ENCODE results near the gene HTATIP2. TPM values are rescaled to one million over a fixed set of nuclear protein-coding genes. Genes with fewer than 3 reads are reported as not detected.

HTATIP2 gene
- total and polyA plus RNA-seq, 9 of the 15 experiments (the other 6 are each of a cell fraction or from before 2014, with no cell fraction given) = 48.3 to 90.9 (median 64.4) TPM

DNA sequence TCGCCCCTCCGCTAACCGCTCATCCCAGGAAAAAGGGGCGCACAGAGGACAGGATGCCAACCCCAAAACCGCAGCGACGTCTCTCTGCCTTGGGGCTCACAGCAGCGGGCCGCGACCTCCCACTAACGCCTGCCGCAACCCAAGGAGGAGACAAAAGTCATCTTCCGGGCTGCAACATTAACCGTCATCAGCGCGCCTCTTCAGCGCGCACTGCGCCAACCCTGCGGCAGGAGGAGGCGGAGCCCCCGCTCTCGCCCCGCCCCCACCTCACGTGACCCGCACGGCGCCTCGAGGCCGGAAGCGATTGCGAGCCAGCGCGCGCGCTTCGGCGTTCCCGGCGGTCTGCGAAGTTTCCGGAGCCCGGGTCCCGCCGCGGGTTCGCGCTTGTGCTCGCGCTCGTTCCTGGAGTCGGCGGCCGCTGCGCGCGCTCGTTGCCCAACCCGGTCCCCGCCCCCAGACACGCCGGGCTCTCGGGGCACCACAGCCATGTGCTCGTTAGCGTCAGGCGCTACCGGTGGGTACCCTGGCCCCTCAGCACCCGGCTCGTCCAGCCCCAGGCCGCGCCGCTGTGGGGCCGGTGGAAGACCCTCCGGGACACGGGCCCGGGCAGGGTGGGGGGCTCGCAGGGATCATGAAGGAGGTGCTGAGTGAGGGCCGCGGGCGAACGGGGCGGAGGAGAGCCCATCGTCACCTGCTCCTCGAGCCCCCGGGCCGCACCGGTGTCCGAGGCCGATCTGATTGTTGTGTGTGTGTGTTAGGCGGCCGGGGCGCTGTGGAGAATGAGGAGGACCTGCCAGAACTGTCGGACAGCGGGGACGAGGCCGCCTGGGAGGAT is 24.0 kb downstream of the HTATIP2 start, which contains the start of gene PRMT3 (continued):
- TF ChIP-seq, protein P1, sequence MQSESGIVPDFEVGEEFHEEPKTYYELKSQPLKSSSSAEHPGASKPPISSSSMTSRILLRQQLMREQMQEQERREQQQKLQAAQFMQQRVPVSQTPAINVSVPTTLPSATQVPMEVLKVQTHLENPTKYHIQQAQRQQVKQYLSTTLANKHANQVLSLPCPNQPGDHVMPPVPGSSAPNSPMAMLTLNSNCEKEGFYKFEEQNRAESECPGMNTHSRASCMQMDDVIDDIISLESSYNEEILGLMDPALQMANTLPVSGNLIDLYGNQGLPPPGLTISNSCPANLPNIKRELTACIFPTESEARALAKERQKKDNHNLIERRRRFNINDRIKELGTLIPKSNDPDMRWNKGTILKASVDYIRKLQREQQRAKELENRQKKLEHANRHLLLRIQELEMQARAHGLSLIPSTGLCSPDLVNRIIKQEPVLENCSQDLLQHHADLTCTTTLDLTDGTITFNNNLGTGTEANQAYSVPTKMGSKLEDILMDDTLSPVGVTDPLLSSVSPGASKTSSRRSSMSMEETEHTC (IDR thresholded peaks at IDR 0.05) = peak; percentile 88
- TF ChIP-seq ZNF143 (CRISPR knock-in tag; IDR thresholded peaks at IDR 0.05) = no peak
- no peak for TF ChIP-seq EZH2 (IDR thresholded peaks at IDR 0.05; ENCODE audit: borderline replicate concordance, low read depth, low read length)
- TF ChIP-seq, protein P2, sequence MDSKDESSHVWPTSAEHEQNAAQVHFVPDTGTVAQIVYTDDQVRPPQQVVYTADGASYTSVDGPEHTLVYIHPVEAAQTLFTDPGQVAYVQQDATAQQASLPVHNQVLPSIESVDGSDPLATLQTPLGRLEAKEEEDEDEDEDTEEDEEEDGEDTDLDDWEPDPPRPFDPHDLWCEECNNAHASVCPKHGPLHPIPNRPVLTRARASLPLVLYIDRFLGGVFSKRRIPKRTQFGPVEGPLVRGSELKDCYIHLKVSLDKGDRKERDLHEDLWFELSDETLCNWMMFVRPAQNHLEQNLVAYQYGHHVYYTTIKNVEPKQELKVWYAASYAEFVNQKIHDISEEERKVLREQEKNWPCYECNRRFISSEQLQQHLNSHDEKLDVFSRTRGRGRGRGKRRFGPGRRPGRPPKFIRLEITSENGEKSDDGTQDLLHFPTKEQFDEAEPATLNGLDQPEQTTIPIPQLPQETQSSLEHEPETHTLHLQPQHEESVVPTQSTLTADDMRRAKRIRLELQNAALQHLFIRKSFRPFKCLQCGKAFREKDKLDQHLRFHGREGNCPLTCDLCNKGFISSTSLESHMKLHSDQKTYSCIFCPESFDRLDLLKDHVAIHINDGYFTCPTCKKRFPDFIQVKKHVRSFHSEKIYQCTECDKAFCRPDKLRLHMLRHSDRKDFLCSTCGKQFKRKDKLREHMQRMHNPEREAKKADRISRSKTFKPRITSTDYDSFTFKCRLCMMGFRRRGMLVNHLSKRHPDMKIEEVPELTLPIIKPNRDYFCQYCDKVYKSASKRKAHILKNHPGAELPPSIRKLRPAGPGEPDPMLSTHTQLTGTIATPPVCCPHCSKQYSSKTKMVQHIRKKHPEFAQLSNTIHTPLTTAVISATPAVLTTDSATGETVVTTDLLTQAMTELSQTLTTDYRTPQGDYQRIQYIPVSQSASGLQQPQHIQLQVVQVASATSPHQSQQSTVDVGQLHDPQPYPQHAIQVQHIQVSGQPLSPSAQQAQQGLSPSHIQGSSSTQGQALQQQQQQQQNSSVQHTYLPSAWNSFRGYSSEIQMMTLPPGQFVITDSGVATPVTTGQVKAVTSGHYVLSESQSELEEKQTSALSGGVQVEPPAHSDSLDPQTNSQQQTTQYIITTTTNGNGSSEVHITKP (IDR thresholded peaks at IDR 0.05; ENCODE audit: partially characterized antibody) = peak; percentile 78
- no peak; the same call in 1 of the 2 replicates for TF ChIP-seq SMARCA4 (IDR thresholded peaks at IDR 0.05)
- TF ChIP-seq, protein P3, sequence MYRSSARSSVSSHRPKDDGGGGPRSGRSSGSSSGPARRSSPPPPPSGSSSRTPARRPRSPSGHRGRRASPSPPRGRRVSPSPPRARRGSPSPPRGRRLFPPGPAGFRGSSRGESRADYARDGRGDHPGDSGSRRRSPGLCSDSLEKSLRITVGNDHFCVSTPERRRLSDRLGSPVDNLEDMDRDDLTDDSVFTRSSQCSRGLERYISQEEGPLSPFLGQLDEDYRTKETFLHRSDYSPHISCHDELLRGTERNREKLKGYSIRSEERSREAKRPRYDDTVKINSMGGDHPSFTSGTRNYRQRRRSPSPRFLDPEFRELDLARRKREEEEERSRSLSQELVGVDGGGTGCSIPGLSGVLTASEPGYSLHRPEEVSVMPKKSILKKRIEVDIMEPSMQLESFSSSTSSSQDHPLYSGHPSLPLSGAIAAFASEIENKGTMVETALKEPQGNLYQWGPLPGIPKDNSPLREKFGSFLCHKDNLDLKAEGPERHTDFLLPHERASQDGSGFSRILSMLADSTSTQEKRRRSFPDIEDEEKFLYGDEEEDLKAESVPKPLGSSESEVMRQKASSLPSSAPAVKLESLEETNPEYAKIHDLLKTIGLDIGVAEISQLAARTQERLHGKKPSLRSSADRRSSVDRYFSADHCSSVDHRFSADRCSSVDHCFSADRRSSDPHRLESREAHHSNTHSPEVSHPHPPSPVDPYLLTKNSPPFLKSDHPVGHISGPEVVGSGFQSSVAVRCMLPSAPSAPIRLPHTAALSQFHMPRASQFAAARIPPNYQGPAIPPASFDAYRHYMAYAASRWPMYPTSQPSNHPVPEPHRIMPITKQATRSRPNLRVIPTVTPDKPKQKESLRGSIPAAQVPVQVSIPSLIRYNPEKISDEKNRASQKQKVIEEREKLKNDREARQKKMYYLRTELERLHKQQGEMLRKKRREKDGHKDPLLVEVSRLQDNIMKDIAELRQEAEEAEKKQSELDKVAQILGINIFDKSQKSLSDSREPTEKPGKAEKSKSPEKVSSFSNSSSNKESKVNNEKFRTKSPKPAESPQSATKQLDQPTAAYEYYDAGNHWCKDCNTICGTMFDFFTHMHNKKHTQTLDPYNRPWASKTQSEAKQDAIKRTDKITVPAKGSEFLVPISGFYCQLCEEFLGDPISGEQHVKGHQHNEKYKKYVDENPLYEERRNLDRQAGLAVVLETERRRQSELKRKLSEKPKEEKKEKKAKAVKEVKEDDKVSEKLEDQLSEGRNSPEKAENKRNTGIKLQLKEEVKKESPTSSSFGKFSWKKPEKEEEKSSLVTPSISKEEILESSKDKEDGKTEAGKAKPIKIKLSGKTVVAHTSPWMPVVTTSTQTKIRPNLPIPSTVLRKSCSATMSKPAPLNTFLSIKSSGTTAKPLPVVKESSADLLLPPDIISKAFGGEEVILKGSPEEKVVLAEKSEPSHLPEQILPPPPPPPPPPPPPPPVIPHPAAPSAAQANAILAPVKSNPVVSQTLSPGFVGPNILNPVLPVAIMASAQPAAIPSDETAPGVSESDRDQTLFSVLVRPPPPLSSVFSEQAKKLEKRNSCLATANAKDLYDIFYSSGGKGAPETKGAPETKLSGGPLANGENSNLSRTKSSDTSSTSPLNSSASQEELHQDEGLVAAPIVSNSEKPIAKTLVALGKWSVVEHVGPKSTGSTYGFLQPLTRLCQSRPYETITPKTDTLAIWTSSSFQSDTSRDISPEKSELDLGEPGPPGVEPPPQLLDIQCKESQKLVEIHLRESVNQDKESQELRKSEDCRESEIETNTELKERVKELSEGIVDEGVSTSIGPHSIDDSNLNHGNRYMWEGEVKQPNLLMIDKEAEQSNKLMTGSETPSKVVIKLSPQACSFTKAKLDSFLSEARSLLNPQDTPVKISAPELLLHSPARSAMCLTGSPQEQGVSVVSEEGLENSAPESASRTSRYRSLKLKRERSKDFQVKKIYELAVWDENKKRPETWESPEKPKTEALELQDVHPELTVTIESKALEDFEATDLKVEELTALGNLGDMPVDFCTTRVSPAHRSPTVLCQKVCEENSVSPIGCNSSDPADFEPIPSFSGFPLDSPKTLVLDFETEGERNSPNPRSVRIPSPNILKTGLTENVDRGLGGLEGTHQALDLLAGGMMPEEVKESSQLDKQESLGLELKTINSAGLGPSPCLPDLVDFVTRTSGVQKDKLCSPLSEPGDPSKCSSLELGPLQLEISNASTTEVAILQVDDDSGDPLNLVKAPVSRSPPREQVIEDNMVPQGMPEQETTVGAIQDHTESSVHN (IDR thresholded peaks at IDR 0.05; ENCODE audit: borderline replicate concordance in 1 of 2, low read depth in 1 of 2) = no peak
- TF ChIP-seq, protein P4, sequence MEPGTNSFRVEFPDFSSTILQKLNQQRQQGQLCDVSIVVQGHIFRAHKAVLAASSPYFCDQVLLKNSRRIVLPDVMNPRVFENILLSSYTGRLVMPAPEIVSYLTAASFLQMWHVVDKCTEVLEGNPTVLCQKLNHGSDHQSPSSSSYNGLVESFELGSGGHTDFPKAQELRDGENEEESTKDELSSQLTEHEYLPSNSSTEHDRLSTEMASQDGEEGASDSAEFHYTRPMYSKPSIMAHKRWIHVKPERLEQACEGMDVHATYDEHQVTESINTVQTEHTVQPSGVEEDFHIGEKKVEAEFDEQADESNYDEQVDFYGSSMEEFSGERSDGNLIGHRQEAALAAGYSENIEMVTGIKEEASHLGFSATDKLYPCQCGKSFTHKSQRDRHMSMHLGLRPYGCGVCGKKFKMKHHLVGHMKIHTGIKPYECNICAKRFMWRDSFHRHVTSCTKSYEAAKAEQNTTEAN (CRISPR knock-in tag; IDR thresholded peaks at IDR 0.05) = 0 out of 2 replicates have a peak, but pooled peaks have one; percentile 62
- no peak for TF ChIP-seq TEAD4 (IDR thresholded peaks at IDR 0.05; ENCODE audit: low read length)
- 0 out of 2 replicates have a peak, but pooled peaks have one; percentile 55 for TF ChIP-seq TEAD4 (CRISPR knock-in tag; IDR thresholded peaks at IDR 0.05; ENCODE audit: borderline replicate concordance)
- 0 out of 2 replicates have a peak, but pooled peaks have one; percentile 68 for TF ChIP-seq PHB (CRISPR knock-in tag; IDR thresholded peaks at IDR 0.05)
- TF ChIP-seq PHF20 (IDR thresholded peaks at IDR 0.05; ENCODE audit: partially characterized antibody) = peak; percentile 99

Measured in K562 (cell line).